HCT116 (cell line): ENCODE results near the gene PRMT5. TPM values are rescaled to one million over a fixed set of nuclear protein-coding genes. Genes with fewer than 3 reads are reported as not detected.
A peak's percentile ranks its signal among the peaks of the same experiment; 100 is the strongest.

ENCODE experiments used
- ATAC-seq: fragments of 200-7000 bp; cut with Tn5 transposase; 2 replicates; pipeline ENCODE4 v1.9.1; 2020; ENCODE audit warnings: mild to moderate bottlenecking, moderate library complexity
- BruUV-seq: library from RNA; stranded (reverse); fragments of 400-500 nt; replicated peaks from 2 replicates; lab custom pipeline; 2021; lab: Mats Ljungman, UMichigan
- CTCF ChIA-PET: fragments of 300-600 bp; sonication (Branson Sonifier 250); formaldehyde crosslinking; loops from one replicate; lab custom pipeline; 2021; ENCODE audit warnings: antibody characterized with exemption; lab: Charles Lee
- POLR2A ChIA-PET: fragments of 300-600, 350-600 bp; sonication (Branson Sonifier 250); formaldehyde crosslinking; loops from one replicate; lab custom pipeline; 2021; ENCODE audit warnings: antibody characterized with exemption; lab: Charles Lee
- RAD21 ChIA-PET, 2 experiments: fragments of 300-600 bp; sonication (Branson Sonifier 250); formaldehyde crosslinking; loops; one replicate each; lab custom pipeline; 2023; ENCODE audit warnings: low total read pairs in 2 of 2; ENCODE audit not compliant: uncharacterized antibody in 2 of 2, unreplicated experiment in 2 of 2, low non-redundant PET in 1 of 2; lab: Charles Lee
- DNase-seq: peaks from one replicate; pipeline ENCODE4 v3.0.0-alpha.2; 2010; ENCODE audit warnings: low read depth, low spot score
- H2AFZ ChIP-seq: fragments of 200-600 bp; shearing (Covaris generic), sonication (generic); 2 replicates; pipeline ENCODE4 v1.6.1; 2017; ENCODE audit warnings: low read depth, mixed run types, mixed read lengths, antibody characterized with exemption, low read length; ENCODE audit not compliant: poor library complexity, severe bottlenecking
- H3K27ac ChIP-seq: 2 replicates; pipeline ENCODE4 v1.5.1; 2012; ENCODE audit warnings: low read depth, low read length
- H3K27me3 ChIP-seq: fragments of 200-600 bp; sonication (generic); 2 replicates; pipeline ENCODE4 v1.6.1; 2016; ENCODE audit warnings: mixed run types, low read length, mixed read lengths; ENCODE audit not compliant: insufficient read depth
- H3K36me3 ChIP-seq, 2 experiments: fragments of 200-500 bp in 1 of 2; fragments of 200-600 bp in 1 of 2; sonication (Bioruptor generic) in 1 of 2; sonication (generic) in 1 of 2; 2 replicates each; pipeline versions ENCODE4 v1.5.1 to v1.6.1; 2014 to 2016; ENCODE audit warnings: low read length in 2 of 2, inconsistent platforms in 1 of 2, mixed read lengths in 1 of 2, mixed run types in 1 of 2; ENCODE audit not compliant: insufficient read depth in 2 of 2, control insufficient read depth in 1 of 2
- H3K4me1 ChIP-seq, 2 experiments: fragments of 200-600 bp in 1 of 2; sonication (generic) in 1 of 2; 2 replicates each; pipeline versions ENCODE4 v1.5.1 to v1.6.1; 2012 to 2017; ENCODE audit warnings: low read length in 2 of 2, inconsistent platforms in 1 of 2, mild to moderate bottlenecking in 1 of 2, mixed read lengths in 1 of 2, mixed run types in 1 of 2, moderate library complexity in 1 of 2; ENCODE audit not compliant: insufficient read depth in 2 of 2, control insufficient read depth in 1 of 2
- H3K4me2 ChIP-seq: fragments of 200-600 bp; sonication (generic); 2 replicates; pipeline ENCODE4 v1.6.1; 2017; ENCODE audit warnings: mixed run types, low read length, mixed read lengths
- H3K4me3 ChIP-seq, 2 experiments: fragments of 200-600 bp in 1 of 2; sonication (generic) in 1 of 2; replicated peaks in 1 of 2; 2 replicates each; pipeline ENCODE4 v1.5.1; 2011 to 2016; ENCODE audit warnings: low read length in 2 of 2, control low read depth in 1 of 2, low read depth in 1 of 2, mild to moderate bottlenecking in 1 of 2, mixed read lengths in 1 of 2, mixed run types in 1 of 2
- H3K79me2 ChIP-seq: fragments of 200-600 bp; sonication (generic); 2 replicates; pipeline ENCODE4 v1.6.1; 2017; ENCODE audit warnings: mild to moderate bottlenecking, mixed run types, low read length, moderate library complexity, mixed read lengths; ENCODE audit not compliant: insufficient read depth
- H3K9ac ChIP-seq: fragments of 200-600 bp; sonication (generic); 2 replicates; pipeline ENCODE4 v1.6.1; 2016; ENCODE audit warnings: low read length, mixed read lengths
- H3K9me2 ChIP-seq: fragments of 200-600 bp; sonication (generic), shearing (Covaris generic); 2 replicates; pipeline ENCODE4 v1.6.1; 2017; ENCODE audit warnings: mixed run types, mild to moderate bottlenecking, moderate library complexity; ENCODE audit not compliant: insufficient read depth
- H3K9me3 ChIP-seq, 2 experiments: fragments of 200-500 bp in 1 of 2; fragments of 200-600 bp in 1 of 2; sonication (Bioruptor generic) in 1 of 2; sonication (generic) in 1 of 2; 2 replicates each; pipeline ENCODE4 v1.6.1; 2014 to 2017; ENCODE audit warnings: low read length in 2 of 2, mixed read lengths in 2 of 2, inconsistent platforms in 1 of 2, low read depth in 1 of 2, mild to moderate bottlenecking in 1 of 2, mixed run types in 1 of 2, moderate library complexity in 1 of 2; ENCODE audit not compliant: control insufficient read depth in 1 of 2, insufficient read depth in 1 of 2
- H4K20me1 ChIP-seq: fragments of 200-600 bp; sonication (generic), shearing (Covaris generic); 2 replicates; pipeline ENCODE4 v1.6.1; 2017; ENCODE audit warnings: mixed run types, mild to moderate bottlenecking, moderate library complexity; ENCODE audit not compliant: insufficient read depth
- CBX3 ChIP-seq: IDR thresholded peaks from 2 replicates; pipeline ENCODE4 v1.6.1; 2012; ENCODE audit warnings: low read depth
- EZH2 ChIP-seq: fragments of 200-600 bp; sonication (generic); IDR thresholded peaks from 2 replicates; pipeline ENCODE4 v1.6.1; 2017; ENCODE audit warnings: antibody characterized with exemption, mixed run types
- EZH2phosphoT487 ChIP-seq: fragments of 200-600 bp; IDR thresholded peaks from 2 replicates; pipeline ENCODE4 v1.6.1; 2018; ENCODE audit warnings: antibody characterized with exemption, borderline replicate concordance
- POLR2A ChIP-seq: IDR thresholded peaks from 2 replicates; pipeline ENCODE4 v1.7.0; 2011; ENCODE audit warnings: borderline replicate concordance; ENCODE audit not compliant: insufficient read depth, insufficient read length; ENCODE audit errors: extremely low read depth
- POLR2AphosphoS5 ChIP-seq: IDR thresholded peaks from 2 replicates; pipeline ENCODE4 v1.6.1; 2011; ENCODE audit warnings: mild to moderate bottlenecking, low read depth, low read length, moderate library complexity
- RAD21 ChIP-seq: IDR thresholded peaks from 2 replicates; pipeline ENCODE4 v1.6.1; 2012; ENCODE audit warnings: low read depth, mild to moderate bottlenecking
- SP1 ChIP-seq: IDR thresholded peaks from 2 replicates; pipeline ENCODE4 v1.6.1; 2012; ENCODE audit warnings: low read depth
- TCF7L2 ChIP-seq: IDR thresholded peaks from 2 replicates; pipeline ENCODE4 v1.7.0; 2011; ENCODE audit warnings: borderline replicate concordance, inconsistent platforms; ENCODE audit not compliant: insufficient read depth, insufficient read length; ENCODE audit errors: extremely low read depth
- YY1 ChIP-seq: IDR thresholded peaks from 2 replicates; pipeline ENCODE4 v1.6.1; 2011; ENCODE audit warnings: low read length, low read depth, moderate library complexity, mild to moderate bottlenecking; ENCODE audit not compliant: insufficient replicate concordance; ENCODE audit errors: extremely low read depth
- ZFX ChIP-seq: fragments of 450-650 bp; IDR thresholded peaks from 2 replicates; pipeline ENCODE4 v1.6.1; 2017
- ZNF274 ChIP-seq: fragments of 200-500 bp; sonication (Bioruptor generic); IDR thresholded peaks from 2 replicates; pipeline ENCODE4 v1.6.1; 2014; ENCODE audit warnings: mild to moderate bottlenecking, low read depth, low read length, inconsistent platforms
- intact Hi-C: fragments of 100-400 bp; cut with micrococcal nuclease; formaldehyde crosslinking; loops from 2 replicates; pipeline ENCODE4 v1.10.0; 2022
- total RNA-seq: library from RNA; stranded (reverse); gene quantifications from one replicate; pipeline ENCODE4 v1.2.1, GENCODE V29; 2021; ENCODE audit not compliant: unreplicated experiment
- TF ChIP-seq, protein P1 (sequence below), 3 experiments: fragments of 200-600 bp in 1 of 3; sonication (generic) in 1 of 3; IDR thresholded peaks in 2 of 3; conservative IDR thresholded peaks in 1 of 3; 2 replicates each; pipeline ENCODE4 v1.5.1; 2012 to 2017; ENCODE audit warnings: low read depth in 2 of 3, low read length in 2 of 3, antibody characterized with exemption in 1 of 3, borderline replicate concordance in 1 of 3, control low read depth in 1 of 3, mild to moderate bottlenecking in 1 of 3, mixed read lengths in 1 of 3, mixed run types in 1 of 3, moderate library complexity in 1 of 3; ENCODE audit not compliant: insufficient read depth in 1 of 3
- TF ChIP-seq, protein P2 (sequence below): IDR thresholded peaks from 2 replicates; pipeline ENCODE4 v1.6.1; 2012
- TF ChIP-seq, protein P3 (sequence below): IDR thresholded peaks from 2 replicates; pipeline ENCODE4 v1.6.1; 2012; ENCODE audit warnings: low read depth

PRMT5 gene
- total RNA-seq, 1 experiment from 2014 or later = 186 TPM

DNA sequence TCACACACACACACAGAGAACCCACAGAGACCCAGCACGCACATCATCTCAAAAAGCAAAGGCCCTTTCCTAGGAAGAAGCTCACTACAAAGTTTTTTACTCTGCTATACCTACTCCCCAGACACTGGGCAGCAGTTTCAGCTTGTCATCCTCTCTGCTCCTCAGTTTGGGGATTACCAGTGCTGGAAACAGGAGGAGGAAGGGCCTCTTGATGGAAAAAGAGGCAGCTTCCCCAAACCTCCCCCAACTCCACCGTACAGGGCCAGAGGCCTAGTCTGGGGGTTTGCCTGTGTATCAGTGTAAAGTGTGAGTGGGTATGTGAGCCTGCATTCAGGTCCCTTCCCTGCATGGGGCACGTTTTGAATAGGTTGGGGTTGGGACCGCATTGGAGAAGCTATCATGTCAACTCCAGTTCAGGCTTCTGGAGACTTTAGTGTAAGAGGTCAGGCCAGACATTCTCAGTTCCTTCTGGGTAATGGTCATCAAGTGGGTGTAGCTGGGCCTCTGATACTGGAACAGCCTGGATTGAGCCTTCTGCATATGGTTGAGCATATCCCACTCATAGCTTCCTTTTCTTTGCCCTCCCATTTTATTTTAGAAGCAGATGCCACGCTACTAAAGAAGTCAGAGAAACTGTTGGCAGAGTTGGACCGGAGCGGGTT, 45.0 kb downstream of the PRMT5 start (continued):
- TF ChIP-seq, protein P1, sequence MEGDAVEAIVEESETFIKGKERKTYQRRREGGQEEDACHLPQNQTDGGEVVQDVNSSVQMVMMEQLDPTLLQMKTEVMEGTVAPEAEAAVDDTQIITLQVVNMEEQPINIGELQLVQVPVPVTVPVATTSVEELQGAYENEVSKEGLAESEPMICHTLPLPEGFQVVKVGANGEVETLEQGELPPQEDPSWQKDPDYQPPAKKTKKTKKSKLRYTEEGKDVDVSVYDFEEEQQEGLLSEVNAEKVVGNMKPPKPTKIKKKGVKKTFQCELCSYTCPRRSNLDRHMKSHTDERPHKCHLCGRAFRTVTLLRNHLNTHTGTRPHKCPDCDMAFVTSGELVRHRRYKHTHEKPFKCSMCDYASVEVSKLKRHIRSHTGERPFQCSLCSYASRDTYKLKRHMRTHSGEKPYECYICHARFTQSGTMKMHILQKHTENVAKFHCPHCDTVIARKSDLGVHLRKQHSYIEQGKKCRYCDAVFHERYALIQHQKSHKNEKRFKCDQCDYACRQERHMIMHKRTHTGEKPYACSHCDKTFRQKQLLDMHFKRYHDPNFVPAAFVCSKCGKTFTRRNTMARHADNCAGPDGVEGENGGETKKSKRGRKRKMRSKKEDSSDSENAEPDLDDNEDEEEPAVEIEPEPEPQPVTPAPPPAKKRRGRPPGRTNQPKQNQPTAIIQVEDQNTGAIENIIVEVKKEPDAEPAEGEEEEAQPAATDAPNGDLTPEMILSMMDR (IDR thresholded peaks at IDR 0.05 in 2 of 3, conservative IDR thresholded peaks at IDR 0.05 in 1 of 3; ENCODE audit: borderline replicate concordance in 1 of 3, insufficient read depth in 1 of 3, low read depth in 2 of 3, low read length in 2 of 3) = no peak
- no peak for TF ChIP-seq EZH2phosphoT487
- TF ChIP-seq YY1 = no peak
- no peak for TF ChIP-seq SP1
- no peak for TF ChIP-seq RAD21
- no peak for TF ChIP-seq CBX3
- no peak for TF ChIP-seq POLR2A

DNA sequence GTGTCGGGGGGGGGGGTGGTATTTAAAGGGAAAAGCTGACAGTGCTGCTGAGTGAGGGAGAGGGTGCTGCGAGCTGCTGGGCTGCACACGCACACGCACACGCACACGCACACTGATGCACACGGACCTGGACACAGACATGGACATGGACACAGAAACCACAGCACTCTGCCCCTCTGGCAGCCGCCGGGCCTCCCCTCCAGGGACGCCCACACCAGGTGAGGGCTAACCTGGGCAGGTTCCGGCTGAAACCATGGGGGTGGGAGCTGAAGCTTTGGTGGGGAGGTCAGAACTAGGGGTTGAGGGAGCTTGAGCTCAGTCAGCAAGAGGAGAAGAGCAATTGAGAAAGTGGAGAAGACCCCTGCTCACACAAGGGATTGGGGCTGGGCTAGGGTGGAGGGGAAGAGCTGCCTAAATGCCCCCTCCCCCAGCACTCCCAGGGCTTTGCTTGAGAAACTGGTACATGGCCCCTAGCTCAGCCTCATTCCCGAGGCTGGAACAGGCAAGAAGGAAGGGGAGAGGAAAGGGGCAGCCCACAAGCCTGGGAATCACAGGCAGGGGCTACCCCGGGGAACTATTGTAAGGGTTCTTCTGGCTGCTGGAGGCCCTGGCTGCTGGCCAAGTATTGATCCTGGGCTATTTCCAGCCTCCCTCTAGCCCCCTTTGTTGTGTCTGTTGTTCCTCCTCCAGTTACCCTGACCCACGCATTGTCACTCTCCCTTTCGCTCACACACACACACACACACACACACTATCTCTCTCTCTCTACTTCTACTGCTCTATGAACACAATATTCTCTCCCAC, 45.8 kb downstream of the PRMT5 start, which contains the start of gene REM2:
REM2 (plus strand) TSS at position 50 of the 804 bp plus-strand sequence; CDS start at position 116, 66 bp downstream.
- H3K9me3 ChIP-seq = no peaks in the 10 kb centered on the region
- H3K27ac ChIP-seq = no peak within 1 kb of the TSS; the same call in 1 of the 2 replicates
- no peaks in the 10 kb centered on the region for H4K20me1 ChIP-seq
- POLR2A ChIA-PET = interaction anchor here (0.7 to 4.7 kb wide), 2 partner anchors 12 to 243 kb away, joined by 3 to 24 read pairs; partner anchors contain the start of gene LRP10
- no peaks in the 10 kb centered on the region for H3K27me3 ChIP-seq
- TF ChIP-seq TCF7L2 (no peak), POLR2AphosphoS5 (no peak), EZH2 (no peak), ZFX (no peak), ZNF274 (no peak)
- TF ChIP-seq, protein P1 (IDR thresholded peaks at IDR 0.05 in 2 of 3, conservative IDR thresholded peaks at IDR 0.05 in 1 of 3; ENCODE audit: borderline replicate concordance in 1 of 3, insufficient read depth in 1 of 3, low read depth in 2 of 3, low read length in 2 of 3) = no peak
- TF ChIP-seq, protein P2, sequence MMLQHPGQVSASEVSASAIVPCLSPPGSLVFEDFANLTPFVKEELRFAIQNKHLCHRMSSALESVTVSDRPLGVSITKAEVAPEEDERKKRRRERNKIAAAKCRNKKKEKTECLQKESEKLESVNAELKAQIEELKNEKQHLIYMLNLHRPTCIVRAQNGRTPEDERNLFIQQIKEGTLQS = no peak
- TF ChIP-seq, protein P3, sequence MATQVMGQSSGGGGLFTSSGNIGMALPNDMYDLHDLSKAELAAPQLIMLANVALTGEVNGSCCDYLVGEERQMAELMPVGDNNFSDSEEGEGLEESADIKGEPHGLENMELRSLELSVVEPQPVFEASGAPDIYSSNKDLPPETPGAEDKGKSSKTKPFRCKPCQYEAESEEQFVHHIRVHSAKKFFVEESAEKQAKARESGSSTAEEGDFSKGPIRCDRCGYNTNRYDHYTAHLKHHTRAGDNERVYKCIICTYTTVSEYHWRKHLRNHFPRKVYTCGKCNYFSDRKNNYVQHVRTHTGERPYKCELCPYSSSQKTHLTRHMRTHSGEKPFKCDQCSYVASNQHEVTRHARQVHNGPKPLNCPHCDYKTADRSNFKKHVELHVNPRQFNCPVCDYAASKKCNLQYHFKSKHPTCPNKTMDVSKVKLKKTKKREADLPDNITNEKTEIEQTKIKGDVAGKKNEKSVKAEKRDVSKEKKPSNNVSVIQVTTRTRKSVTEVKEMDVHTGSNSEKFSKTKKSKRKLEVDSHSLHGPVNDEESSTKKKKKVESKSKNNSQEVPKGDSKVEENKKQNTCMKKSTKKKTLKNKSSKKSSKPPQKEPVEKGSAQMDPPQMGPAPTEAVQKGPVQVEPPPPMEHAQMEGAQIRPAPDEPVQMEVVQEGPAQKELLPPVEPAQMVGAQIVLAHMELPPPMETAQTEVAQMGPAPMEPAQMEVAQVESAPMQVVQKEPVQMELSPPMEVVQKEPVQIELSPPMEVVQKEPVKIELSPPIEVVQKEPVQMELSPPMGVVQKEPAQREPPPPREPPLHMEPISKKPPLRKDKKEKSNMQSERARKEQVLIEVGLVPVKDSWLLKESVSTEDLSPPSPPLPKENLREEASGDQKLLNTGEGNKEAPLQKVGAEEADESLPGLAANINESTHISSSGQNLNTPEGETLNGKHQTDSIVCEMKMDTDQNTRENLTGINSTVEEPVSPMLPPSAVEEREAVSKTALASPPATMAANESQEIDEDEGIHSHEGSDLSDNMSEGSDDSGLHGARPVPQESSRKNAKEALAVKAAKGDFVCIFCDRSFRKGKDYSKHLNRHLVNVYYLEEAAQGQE = no peak
- TF ChIP-seq, all 23 proteins: peak for 0
- DNase-seq = no peak
- ChIA-PET RAD21 (no interaction called here), CTCF (interaction anchor here (1.0 to 7.0 kb wide), 3 partner anchors 11 to 46 kb away, joined by 3 to 51 read pairs (median 6); partner anchors contain the start of genes LRP10 and PRMT5)
- Histone ChIP-seq H3K9ac (no peak within 1 kb of the TSS), H3K79me2 (no peaks in the 10 kb centered on the region; the same call in 1 of the 2 replicates), H3K4me1 (peaks cover 26 to 34% of the 10 kb centered on the region in 2 experiments), H3K4me3 (no peak within 1 kb of the TSS), H3K9me2 (no peaks in the 10 kb centered on the region), H3K4me2 (0 out of 2 replicates have a peak within 1 kb of the TSS, but pooled peaks have one; percentile 9), H2AFZ (no peak within 1 kb of the TSS), H3K36me3 (no peaks in the 10 kb centered on the region)
- ATAC-seq = no peak
- intact Hi-C loops = no loop called here
- BruUV-seq = no TSS peak
